SKM-1 (cell line): ENCODE results near the gene RHBDD1.
"Not testable (repeated sequence)": the region's sequence is repeated elsewhere in the genome, so short reads cannot be mapped to it uniquely, and the experiment has no call there.

Experiments used
- DNase-seq: peaks from one replicate; lab custom pipeline; 2025; ENCODE audit not compliant: unreplicated experiment; lab: John Stamatoyannopoulos, UW

Gene RHBDD1

DNA sequence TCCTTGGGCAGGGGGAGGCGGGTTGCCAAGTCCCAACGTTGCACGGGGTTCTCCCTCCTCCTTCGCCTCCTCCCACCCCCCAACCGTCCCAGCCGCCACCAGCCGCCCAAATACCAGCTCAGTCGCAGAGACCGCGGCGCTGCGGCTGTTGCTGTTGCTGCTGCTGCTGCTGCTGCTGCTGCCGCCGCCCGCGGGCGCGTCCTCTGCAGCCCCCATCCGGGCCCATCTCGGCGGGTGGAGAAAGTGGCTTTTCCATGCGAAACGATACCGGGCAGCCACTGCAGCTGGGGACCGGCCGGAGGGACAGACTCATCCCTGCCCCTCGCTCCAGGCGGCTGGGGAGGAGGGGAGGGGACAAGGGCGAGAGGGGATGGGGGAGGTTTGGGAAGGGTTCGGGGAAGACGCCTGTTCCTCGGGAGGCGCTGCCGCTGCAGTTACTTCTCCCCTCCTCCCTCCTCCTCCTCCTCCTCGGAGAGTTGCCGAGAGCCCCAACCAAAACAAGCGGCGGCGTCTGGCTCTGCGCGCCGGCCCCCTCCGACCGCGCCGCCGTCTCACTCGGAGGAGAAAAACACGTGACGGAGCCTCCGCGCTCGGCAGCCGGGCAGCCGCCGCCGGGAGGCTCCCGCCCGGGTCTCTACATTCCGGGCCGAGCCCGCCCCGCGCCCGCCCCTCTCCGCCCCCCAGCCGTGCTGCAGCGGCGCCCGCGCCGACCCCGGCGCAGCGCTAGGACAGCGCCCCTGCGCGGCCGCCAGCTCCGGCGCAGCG lies 36.5 kb upstream of the RHBDD1 start, which contains the start of gene IRS1:
Gene IRS1 (minus strand): TSS at position 610 of the 765 bp plus-strand sequence. CDS start 1,082 bp downstream, outside the sequence.
- DNase-seq: peak; percentile 18

DNA sequence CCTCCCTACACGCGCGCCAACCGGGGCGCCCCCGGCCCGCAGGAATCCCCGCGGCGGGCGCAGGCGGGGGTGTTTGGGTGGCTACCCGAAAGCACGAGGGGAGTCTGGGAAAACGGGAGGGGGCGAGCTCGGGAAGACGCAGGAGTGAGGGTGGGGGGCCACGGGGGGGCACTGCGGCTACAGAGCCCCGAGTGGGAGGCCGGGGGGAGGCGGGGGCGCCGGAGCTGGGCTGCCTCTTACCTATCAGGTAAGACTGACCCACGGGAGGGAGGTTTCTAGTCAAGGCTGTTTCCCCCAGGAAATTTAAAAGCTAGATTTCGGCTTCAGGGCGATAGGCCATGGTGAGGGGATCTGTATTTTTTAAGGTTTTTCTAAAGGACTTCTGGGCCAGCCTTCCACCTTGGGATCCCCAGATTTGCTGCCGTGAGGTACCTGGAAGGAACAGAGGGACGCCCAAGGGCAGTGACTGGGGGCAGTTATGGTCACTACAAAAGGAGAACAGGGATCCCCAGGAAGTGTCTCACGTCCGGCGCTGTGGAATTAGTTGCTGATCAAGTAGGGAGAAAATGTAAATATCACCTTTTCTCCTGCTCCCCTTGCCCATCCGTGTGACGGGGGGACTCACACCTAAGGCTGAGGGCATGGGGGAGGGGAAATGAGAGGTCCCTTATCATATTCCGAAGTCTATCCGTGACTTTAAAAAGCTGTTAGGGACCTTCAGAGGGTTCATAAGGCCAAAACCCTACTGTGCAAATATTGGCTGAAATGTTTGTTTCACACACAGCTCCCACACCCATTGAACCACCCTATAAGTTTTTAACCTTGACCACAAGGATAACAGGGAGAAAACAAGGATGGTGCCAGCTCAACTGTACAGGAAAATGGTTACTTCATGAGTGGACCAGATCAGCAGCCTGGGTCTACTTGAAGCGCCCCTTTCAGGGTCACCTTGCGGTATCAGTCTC lies 35.6 kb upstream of the RHBDD1 start:
- DNase-seq: no peak

DNA sequence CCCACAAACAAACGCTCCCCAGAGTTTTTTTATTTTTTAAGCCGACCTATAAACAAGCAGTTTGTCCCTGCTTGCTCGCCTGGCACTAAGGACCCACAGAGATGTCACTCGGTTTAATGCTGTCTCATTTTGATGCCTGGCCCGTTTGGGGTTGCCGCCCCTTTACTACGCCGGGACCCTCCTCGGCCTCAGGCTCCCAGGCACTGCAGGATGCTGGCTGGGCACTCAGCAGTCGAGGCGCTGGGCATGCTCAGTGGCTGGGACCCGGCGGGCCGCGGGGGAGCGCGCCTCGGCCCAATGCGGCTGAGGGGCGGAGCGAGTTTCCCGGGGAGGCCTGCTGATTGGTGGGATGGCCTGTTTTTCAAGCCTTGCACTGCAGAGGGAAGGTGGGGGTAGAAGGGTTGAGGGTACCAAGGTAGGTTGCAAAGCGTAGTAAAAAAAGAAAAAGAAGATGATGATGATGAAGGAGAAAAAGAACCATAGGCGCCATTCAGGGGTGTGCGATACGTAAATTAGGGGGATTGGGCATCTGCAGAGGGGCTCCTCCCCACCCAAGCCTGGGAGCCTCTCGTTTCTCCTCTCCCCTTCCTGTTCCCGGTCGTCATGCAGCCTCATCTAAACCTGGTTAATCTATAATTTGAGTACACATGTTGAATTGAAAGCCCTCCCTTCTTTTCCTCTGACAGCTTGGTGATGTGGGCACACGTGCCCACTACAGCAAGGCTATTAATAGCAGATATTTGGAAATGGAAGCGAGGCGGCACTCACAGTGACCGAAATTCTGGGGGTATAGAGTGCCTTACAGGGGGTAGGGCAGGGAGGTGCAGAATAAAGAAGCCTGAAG lies 34.7 kb upstream of the RHBDD1 start:
- DNase-seq: no peak

DNA sequence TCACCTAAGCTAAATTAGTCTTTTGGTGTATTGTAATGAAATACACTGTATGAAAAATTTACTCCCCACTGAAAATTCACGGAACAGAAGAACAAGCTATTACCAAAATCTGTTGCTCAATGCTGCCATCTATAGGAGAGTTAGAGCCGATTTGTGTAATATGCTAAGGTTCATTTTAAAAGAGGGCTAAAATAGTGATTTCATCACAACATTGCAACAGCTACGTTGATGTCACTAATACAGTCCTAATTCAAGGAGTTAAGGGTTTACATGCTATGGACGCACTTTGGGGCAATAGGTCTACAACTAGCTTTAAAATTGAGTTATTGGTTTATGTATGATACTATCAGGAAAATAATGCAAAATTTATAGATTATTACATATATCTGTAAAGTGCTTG lies 33.3 kb upstream of the RHBDD1 start:
- DNase-seq: peak; percentile 77

DNA sequence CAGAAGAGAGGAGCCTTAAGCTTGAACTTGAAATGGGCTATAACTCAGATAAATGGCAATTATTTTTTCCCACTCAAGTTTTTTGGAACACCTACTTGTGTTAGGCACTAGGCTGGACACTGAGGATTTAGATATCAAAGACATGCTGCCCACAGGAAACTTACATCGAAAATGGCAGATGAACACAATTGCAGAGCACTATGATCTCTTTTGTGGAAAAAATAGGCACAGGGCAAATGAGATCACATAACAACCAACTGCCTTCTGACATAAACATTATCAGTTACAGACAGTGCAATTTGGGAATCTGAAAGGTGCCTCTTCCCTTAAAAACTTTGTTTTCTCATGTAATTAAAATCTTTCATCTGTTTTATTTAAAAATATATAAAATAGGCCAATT lies 32.4 kb upstream of the RHBDD1 start:
- DNase-seq: no peak

DNA sequence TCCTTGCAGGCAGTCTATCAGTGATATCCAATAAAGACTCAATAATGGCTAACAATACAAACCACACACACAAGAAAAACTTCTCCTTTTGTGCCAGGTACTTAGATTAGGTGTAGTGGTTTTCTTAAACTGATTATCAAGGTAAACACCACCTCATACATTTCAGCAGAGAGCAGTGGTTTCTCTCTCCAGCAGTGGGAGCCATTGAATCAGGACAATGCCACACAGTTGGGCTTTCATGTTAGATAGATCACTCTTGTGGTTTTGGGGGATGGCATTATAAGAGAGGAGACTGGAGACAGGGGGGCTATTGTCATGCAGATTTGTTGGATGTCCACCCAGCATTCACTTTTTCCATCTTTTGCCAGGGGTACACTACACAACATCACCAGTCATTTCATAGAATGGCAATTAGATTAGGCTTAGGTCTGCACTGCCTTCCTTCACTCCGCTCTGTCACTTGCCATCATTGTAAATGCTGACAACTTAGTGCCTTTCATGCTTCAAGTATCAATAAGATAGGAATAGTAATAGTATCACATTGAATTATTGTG lies 22.6 kb upstream of the RHBDD1 start:
- DNase-seq: no peak

DNA sequence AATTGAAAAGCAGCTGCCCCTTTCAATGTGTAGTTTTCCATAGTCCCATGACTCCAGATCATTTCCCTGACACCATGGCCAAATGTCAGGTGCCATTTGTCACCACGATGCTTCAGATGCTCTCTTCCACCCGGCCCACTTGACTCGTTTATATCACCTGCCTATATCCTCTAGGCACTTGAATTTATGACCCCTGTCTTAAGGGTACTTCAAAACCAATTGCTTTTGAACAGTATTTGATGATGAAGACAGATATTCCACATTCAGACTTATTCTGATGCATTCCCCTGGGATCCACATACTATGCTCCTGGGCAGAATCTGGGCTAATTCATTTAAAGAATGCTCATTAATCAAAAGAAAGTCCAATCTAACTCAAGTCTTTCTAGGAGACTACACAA lies 16.9 kb upstream of the RHBDD1 start:
- DNase-seq: no peak

DNA sequence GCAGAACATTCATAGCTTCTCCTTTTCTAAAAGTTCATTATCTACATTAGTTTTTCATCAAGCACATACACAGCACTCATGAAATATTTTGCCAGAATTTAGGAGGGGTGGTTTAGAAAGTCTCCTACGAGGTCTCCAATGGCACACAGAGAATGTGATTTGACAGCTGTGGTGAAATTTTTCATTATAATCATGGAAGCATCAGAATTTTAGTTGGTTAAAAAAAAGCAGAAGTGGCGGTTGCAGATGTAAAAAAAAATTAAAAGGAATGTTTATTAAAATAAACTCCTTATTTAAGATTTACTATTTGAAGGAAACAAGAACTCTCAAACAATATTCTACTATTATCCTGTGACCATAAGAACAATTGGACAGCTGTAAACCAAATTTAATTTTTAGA lies 10.8 kb upstream of the RHBDD1 start:
- DNase-seq: no peak

DNA sequence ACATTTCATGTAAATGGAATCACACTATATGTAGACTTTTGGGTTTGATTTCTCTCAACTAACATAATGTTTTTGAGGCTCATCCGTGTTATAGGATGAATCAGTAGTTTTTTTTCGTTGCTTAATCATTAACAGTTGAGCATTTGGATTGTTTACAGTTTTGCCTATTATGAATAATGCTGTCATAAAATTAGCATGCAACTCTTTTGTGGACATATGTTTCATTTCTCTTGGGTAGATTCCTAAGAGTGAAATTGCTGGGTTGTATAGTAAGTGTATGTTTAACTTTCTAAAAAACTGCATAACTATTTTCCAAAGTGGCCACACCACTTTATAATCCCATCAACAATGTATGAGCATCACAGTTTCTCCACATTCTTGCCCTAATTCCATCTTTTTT lies 7.7 kb upstream of the RHBDD1 start:
- DNase-seq: no peak

DNA sequence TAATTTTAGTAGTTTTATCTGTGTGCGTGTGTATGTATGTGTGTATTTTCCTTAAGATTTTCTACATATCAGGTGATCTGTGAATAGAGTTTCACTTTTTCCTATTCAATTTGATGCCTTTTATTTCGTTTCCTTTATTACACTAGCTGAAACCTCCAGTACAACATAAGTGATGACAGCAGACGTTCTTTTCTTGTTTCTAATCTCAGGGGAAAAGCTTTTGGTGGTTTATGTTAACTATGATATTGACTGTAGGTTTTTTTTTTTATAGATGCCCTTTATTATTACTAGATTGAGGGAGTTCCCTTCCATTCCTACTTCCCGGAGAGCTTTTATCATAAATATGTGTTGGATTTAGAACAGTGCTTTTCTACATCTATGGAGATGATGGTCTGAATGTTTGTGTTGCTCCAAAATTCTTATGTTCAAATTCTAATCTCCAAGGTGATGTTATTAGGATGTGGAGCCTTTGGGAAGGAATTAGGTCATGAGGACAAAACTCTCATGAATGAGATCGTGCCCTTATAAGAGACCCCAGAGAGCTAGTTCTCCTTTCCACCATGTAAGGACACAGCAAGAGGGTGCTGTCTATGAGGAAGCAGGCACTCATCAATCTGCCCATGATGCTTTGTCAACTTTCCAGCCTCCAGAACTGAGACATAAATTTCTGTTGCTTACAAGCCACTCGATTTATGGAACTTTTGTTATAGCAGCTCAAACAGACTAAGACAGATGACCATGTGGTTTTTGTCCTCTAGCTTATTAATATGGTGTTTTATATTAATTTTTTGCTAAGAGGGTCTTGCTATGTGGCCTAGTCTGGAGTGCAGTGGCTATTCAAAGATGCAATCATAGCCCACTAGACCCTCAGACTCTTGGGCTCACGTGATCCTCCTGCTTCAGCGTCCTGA lies 5.9 kb upstream of the RHBDD1 start:
- no peak for DNase-seq

DNA sequence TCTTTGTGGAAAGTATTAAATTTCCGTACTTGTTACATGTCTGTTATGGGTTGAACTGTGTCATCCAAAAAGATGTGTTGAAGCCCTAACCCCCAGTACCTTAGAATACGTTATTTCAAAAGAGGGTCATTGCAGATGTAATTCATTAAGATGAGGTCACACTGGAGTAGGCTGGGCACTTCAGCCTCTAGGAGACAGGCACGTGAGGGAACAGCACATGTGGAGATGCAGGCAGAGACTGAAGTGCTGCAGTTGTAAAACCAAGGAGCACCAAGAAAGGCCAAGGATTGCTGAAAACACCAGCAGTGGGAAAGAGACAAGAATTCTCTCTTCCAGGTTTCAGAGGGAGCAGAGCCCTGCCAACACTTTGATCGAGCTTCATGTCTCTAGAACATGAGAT lies 4.6 kb upstream of the RHBDD1 start:
- no peak for DNase-seq

DNA sequence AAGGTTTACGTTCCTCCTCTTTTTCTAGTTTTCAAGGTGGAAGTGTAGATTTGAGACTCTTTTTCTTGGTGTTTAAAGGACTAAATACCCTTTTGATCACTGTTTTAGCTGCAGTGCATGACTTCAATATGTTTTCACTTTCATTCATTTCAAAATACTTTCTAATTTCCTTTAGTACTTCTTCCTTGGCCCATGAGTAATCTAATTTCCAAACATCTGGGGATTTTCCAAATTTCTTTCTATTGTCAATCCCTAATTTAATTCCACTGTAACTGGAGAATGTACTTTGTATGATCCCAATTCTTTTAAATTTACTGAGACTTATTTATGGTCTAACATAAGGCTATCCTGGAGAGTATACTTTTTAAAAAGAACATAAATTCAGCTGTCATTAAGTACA lies 3.8 kb upstream of the RHBDD1 start:
- no peak for DNase-seq

DNA sequence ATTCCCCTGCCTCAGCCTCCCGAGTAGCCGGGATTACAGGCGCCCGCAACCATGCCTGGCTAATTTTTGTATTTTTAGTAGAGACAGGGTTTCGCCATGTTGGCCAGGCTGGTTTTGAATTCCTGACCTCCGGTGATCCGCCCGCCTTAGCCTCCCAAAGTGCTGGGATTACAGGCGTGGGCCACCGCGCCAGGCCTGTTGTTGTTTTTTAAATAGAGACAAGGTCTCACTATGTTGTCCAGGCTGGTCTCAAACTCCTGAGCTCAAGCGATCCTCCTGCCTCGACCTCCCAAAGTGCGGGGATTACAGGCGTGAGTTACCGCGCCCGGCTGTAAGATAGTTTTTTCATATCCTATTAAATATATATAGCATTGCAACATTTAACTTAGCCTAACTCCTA lies 974 bp upstream of the RHBDD1 start:
- not testable (repeated sequence) for DNase-seq

DNA sequence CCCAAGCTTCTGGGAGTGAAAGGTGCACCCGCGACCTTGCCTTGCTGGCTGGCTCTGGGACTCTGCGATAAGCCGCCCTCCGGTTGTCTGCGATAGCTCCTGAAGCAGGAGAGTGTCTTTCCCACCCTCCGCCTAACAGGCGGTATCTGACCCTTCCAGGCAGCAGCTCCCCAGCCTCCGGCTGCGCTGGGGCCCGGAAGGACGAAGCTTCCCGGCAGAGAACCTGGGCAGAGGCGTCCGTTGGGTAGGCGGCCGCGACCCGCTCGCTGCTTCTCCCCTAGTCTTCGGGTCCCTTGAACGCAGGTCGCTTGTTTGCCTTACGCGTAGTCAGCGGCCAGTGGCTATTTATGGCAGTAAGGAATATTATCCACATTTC lies 446 bp upstream of the RHBDD1 start:
- no peak for DNase-seq

DNA sequence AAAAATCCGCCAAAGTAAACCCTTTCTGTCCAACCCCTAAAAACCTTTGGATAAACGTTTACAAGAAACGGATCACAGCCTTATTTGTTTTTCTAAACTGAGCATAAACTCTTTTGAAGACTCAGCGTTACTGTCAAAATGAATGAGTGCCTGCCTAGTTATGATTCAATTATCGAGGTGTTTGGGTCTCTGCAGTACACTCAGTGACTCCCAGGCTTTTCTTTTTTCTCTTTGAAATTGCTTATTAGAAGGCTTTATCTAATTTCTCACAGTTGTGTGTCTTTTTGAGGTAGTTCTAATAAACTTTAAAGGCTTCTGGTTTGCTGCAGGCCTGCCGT lies 663 bp downstream of the RHBDD1 start:
- no peak for DNase-seq

DNA sequence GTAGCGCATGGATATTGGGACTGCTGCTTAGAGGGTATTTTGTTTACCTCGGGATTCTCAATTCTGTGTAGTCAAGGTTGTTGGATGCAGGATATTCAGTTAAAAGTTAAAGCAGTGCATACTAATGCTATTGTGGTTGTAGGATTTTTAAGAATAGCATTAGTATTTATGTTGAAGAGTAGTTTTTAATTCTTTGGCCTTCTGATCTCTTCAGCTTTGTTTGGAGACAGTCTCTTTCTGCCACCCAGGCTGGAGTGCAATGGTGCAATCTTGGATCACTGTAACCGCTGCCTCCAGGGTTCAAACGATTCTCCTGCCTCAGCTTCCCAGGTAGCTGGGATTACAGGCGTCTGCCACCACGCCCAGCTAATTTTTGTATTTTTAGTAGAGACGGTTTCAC lies 1.5 kb downstream of the RHBDD1 start:
- no peak for DNase-seq

DNA sequence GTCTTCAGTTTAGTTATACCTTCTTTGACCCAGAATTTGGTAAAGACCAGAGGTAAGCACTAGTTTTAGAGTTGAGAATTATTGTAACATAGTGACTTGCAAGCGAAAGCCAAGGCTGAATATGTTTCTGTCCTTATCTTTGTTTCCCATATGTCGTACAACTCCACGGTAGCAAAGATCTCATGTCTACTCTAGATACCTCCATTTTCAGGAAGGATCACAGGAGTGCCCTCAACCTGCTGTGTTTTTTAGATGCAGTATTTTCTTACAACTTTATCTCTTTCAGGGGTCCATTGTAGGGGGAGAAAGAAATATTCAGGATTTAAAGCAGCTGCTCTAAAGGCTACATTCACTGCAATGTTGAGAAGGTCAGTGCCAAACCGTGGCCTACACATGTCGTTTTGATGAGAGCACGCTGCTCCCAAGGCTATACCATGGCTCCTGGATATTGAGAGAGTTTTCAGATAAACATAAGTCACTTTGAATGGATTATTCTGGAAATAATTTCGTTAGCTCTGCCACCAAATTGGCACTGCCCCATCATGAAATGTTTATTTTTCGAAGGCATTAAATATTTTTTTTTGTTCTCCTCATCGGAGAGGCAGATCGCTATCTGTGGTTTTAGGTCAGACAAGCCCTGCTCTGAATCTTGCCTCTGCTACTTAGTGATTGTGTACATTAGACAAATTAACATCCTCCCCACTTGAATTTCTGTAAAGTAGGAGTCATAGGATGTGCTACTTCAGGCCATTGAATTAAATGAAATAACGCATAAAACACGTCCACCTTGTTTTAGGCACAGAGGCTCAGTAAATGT lies 2.1 kb downstream of the RHBDD1 start:
- no peak for DNase-seq

DNA sequence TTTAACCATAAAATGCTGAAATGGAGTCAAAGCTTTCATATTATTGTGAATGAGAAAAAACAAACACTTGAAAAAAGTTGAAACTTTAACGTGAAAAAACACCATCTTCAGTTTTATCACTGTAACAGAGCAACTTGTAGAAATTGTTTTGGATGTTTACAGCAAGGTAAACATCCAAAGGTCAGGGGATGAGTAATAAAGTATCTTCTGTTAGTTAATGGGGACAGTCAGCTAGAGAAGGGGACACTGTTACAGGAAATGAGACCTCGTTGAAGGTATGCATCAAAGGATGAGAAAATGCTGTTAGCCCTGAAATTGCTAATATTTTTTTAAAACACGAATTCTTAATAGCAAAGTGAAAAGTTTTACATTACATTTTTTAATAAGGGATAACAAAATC lies 2.9 kb downstream of the RHBDD1 start:
- no peak for DNase-seq

DNA sequence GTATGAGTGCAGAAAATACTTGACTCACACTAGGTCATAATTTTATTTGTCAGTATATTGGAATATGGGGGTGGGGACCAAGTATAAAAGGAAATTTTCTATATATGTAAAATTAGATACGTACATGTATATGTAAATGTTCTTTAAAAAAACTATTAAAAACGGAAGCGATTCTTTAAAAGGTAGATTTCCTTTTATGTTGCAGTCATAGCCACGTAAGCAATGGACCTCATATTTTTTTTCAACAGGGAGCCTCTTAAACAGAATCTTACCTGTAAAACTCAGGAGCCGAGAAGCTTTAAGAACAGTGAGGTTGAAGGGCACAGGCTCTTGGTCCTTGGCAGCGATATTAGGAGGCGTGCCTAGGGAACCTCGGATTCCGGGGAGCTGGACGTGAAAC lies 3.3 kb downstream of the RHBDD1 start:
- DNase-seq: no peak
